A673 (cell line): ENCODE results near the gene UGT1A8.

ENCODE experiments used
- EZH2 ChIP-seq: fragments of 200-600 bp; sonication (generic); IDR thresholded peaks from 2 replicates; pipeline ENCODE4 v1.6.1; 2017; ENCODE audit warnings: borderline replicate concordance, low read depth, mild to moderate bottlenecking, mixed read lengths, antibody characterized with exemption, low read length; ENCODE audit not compliant: poor library complexity, severe bottlenecking
- TF ChIP-seq, protein P1 (sequence below): fragments of 300-800, 200-600 bp; sonication (generic); conservative IDR thresholded peaks from 2 replicates; pipeline ENCODE4 v1.5.1; 2017; ENCODE audit warnings: low read depth, mild to moderate bottlenecking, antibody characterized with exemption, low read length, moderate library complexity, mixed read lengths

DNA sequence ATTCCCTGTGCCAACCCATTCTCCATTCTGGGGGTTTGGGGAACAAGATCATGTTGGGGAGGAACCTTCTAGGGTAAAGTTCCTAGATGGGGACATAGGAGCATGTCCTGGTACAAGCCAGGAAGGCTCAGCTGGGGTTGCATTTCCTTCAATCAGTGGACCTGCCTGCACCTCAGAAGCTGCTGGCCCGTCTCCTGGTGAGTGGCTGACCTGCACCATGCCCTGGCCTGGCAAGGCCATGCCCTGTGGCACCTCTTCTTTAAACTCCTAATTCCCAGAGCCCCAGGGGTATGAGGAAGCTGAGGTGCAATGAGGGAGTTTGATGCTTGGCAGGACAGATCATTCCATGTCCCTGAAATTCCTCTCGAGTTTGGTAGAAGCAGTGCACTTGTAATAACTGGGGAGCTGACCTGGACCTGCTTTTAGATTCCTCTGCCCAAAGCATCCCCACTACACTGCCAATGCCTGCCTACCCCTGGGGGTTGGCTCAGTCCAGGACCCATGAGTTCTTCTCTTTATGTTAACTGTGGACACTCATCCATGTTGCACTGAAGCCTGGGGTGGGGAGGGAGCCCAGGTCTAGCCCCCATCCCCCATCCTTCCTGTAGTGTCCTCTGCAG lies 186.0 kb downstream of the UGT1A8 start:
- TF ChIP-seq, protein P1, sequence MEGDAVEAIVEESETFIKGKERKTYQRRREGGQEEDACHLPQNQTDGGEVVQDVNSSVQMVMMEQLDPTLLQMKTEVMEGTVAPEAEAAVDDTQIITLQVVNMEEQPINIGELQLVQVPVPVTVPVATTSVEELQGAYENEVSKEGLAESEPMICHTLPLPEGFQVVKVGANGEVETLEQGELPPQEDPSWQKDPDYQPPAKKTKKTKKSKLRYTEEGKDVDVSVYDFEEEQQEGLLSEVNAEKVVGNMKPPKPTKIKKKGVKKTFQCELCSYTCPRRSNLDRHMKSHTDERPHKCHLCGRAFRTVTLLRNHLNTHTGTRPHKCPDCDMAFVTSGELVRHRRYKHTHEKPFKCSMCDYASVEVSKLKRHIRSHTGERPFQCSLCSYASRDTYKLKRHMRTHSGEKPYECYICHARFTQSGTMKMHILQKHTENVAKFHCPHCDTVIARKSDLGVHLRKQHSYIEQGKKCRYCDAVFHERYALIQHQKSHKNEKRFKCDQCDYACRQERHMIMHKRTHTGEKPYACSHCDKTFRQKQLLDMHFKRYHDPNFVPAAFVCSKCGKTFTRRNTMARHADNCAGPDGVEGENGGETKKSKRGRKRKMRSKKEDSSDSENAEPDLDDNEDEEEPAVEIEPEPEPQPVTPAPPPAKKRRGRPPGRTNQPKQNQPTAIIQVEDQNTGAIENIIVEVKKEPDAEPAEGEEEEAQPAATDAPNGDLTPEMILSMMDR: no peak
- TF ChIP-seq EZH2: no peak
